GM12875 (cell line): ENCODE measurements around the gene SLC25A52.

Source experiments
- H3K4me3 ChIP-seq: one replicate; pipeline ENCODE4 v1.5.1; 2011; ENCODE audit warnings: low read depth, low read length, control low read depth
- TF ChIP-seq, protein P1 (sequence below): IDR thresholded peaks from 2 replicates; pipeline ENCODE4 v1.5.1; 2011; ENCODE audit warnings: low read depth, mild to moderate bottlenecking, control low read depth, inconsistent platforms, low read length, moderate library complexity, borderline replicate concordance; ENCODE audit not compliant: insufficient read depth

Gene SLC25A52

DNA sequence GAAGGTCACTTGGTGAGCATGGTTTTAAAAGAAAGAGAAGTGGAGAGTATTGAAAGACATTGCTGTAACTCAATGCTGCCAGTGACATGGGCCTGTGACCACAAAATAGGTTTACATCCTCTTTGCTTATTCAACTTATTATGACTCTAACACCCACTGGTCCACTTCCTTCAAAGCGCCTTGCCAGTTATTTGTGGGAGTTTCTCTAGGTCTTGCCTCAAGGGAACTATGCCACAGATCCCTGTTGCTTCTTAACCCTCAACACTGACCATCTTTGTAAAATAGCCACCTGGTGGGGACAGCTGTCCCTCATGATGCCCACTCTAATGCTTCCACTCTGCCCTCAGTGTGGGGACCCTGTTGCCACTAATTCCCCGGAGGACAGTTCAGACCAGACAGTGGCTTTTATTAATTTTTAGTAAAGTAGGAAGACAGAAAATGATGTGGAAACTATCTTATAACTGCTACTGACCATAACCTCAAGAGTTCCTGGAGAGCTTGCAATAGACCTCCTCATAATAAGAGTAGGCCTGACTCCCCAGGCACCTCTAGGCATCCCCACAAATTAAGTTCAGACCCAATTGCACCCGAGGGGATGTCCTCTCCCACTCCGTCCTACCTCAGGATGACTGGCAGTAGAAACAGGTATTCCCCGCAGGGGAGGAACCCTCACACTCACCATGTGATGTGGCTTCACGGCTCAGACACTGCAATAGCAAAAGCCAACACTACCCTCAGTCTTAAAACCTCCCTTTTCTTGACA is 31.3 kb upstream of the SLC25A52 start:
- TF ChIP-seq, protein P1, sequence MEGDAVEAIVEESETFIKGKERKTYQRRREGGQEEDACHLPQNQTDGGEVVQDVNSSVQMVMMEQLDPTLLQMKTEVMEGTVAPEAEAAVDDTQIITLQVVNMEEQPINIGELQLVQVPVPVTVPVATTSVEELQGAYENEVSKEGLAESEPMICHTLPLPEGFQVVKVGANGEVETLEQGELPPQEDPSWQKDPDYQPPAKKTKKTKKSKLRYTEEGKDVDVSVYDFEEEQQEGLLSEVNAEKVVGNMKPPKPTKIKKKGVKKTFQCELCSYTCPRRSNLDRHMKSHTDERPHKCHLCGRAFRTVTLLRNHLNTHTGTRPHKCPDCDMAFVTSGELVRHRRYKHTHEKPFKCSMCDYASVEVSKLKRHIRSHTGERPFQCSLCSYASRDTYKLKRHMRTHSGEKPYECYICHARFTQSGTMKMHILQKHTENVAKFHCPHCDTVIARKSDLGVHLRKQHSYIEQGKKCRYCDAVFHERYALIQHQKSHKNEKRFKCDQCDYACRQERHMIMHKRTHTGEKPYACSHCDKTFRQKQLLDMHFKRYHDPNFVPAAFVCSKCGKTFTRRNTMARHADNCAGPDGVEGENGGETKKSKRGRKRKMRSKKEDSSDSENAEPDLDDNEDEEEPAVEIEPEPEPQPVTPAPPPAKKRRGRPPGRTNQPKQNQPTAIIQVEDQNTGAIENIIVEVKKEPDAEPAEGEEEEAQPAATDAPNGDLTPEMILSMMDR: no peak
- no peak overlapping the region for H3K4me3 ChIP-seq

DNA sequence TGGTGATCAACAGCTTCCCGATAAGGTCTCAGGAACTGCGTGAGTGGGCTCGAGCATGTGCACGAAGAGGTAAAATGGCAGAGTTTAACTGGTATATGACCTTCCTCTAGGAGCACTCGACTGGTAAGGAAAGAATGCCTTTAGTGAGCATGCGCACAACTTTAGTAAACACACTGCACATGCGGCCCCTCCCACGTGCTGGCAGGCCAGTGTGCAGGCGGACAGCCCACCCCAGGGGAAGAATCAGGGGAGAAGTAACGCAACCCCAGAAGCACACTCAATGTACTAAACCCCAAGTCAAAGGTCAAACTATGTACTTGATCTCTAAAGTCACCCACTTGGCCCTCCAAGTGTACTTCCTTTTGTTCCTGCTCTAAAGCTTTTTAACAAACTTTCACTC is 28.7 kb upstream of the SLC25A52 start:
- TF ChIP-seq, protein P1: no peak
- H3K4me3 ChIP-seq: no peak overlapping the region

DNA sequence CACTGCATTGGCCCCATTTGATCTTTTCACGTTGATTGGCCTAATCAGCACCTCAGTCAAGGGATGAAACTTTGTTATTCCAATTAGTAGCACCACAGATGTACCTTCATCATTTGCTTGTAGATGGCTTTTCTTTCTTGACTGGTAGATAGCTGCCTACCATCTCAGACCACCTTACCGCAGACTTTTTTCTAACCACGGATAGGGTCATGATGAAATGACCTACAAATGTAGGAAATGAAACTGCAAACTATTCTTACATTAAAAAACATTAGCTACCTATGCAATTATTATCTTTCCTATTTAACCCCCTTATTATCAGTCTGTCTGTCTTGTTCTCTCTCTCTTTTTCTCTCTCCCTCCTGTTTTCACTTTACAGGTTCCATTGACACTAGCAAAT is 22.4 kb upstream of the SLC25A52 start:
- TF ChIP-seq, protein P1: no peak
- no peak overlapping the region for H3K4me3 ChIP-seq

DNA sequence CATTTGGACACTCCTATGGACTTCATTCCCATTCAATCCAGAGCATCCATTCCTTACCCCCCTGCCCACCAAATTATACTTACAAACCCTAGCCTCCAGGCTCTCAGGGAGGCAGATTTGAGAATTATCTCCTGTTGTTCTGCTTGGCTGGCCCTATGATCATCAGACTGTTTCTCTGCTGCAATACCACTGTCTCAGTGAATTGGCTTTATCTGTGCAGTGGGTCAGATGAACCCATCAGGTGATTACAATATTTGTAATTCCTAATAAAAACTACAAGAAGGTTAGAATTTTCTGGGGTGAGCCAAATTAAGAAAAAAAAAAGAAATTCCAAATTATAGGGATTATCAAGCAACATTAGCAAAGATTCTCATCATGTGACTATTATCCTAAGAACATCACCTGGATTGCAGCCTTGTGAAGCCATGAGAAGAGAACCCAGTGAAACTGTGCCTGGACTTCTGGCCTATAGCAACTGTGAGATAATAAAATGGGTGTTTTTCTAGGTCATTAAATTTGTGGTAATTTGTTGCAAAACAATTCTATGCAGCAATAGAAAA is 17.8 kb upstream of the SLC25A52 start:
- TF ChIP-seq, protein P1: no peak
- H3K4me3 ChIP-seq: no peak overlapping the region

DNA sequence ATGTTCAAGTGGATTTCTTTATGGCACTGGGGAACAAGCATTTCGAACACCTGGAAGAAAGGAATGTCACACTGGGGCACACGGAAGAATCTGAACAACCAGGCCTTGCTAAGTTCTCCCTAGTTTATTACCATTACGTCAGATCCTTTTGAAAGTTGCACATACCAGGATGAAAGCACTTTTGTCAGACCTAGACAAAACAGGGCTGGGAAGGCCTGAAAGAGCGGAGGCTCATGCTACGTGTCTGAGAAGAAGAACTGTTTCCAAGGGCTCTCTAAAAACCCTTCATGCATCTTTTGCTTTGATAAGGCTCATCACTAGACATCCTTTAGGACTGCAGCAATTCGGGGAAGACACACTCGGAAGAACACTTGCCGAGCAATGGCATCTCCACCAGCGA is 15.4 kb upstream of the SLC25A52 start:
- no peak overlapping the region for H3K4me3 ChIP-seq
- TF ChIP-seq, protein P1: no peak

DNA sequence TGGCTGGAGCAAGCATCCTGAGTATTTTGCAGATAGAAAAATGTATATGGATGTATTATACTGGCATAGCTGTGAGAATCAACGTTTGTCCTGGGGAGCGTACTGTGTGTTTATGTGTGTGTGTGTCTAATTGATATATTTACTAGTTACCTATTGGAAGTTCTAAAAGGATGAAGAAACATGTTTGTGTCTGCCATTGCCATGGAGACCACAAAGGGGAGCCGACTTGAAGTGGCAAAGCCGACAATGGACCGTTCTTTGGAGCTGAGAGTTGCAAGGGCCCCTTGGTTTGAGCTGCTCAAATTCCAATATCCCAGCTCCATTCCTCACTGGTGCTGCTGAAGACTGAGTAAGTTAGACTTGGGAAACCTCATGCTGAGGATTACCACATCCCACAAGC is 14.3 kb upstream of the SLC25A52 start:
- TF ChIP-seq, protein P1: no peak
- H3K4me3 ChIP-seq: no peak overlapping the region

DNA sequence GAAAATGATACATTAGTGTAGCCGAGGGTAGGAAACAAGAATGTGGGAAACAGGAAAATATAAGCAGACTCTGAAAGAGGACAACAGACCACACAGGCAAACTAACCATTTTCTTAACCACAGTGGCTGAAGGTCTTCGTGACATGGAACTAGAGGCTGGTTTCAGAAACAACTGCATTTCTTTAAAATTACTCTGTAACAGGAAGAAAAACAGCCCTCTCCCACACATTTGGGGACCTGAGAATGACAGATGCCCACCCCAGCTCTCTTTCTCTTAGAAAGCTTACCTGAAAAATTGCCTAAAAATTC is 13.8 kb upstream of the SLC25A52 start:
- TF ChIP-seq, protein P1: no peak
- H3K4me3 ChIP-seq: no peak overlapping the region
